PC-3 (cell line): ENCODE data around the gene MUC6.

ENCODE experiments used
- EZH2phosphoT487 ChIP-seq: fragments of 300-600 bp; sonication (generic); IDR thresholded peaks from 2 replicates; pipeline ENCODE4 v1.6.1; 2018; ENCODE audit warnings: mild to moderate bottlenecking, antibody characterized with exemption, low read length, borderline replicate concordance
- TF ChIP-seq, protein P1 (sequence below): fragments of 300-600 bp; sonication (generic); conservative IDR thresholded peaks from 2 replicates; pipeline ENCODE4 v1.5.1; 2017; ENCODE audit warnings: antibody characterized with exemption, low read depth, mild to moderate bottlenecking, low read length

- no peak for TF ChIP-seq EZH2phosphoT487
- TF ChIP-seq, protein P1, sequence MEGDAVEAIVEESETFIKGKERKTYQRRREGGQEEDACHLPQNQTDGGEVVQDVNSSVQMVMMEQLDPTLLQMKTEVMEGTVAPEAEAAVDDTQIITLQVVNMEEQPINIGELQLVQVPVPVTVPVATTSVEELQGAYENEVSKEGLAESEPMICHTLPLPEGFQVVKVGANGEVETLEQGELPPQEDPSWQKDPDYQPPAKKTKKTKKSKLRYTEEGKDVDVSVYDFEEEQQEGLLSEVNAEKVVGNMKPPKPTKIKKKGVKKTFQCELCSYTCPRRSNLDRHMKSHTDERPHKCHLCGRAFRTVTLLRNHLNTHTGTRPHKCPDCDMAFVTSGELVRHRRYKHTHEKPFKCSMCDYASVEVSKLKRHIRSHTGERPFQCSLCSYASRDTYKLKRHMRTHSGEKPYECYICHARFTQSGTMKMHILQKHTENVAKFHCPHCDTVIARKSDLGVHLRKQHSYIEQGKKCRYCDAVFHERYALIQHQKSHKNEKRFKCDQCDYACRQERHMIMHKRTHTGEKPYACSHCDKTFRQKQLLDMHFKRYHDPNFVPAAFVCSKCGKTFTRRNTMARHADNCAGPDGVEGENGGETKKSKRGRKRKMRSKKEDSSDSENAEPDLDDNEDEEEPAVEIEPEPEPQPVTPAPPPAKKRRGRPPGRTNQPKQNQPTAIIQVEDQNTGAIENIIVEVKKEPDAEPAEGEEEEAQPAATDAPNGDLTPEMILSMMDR, result no peak
These were observed 24.5 kb upstream of the MUC6 start for GRCh38 chr11:1060852-1061616.
